Central memory CD8-positive, alpha-beta T cell (primary cell): ENCODE results near the gene SLC35G6.
A peak's percentile ranks its signal among the peaks of the same experiment; 100 is the strongest.

Experiments
- ATAC-seq: fragments of 150-1000 bp; cut with Tn5 transposase; replicated peaks from 2 replicates; pipeline ENCODE4 v1.10.0; 2022; ENCODE audit warnings: mild to moderate bottlenecking, moderate FRiP score, moderate number of reproducible peaks; ENCODE audit not compliant: poor library complexity, severe bottlenecking; ENCODE audit errors: extremely low read depth
- DNase-seq, 2 donors: peaks; one replicate each; pipeline ENCODE4 v3.0.0; 2021; ENCODE audit warnings: low spot score in 2 of 2
- H3K27ac Mint-ChIP-seq: one replicate; pipeline ENCODE4 v1.8.0; 2022; ENCODE audit warnings: low read depth, mild to moderate bottlenecking, moderate library complexity, mixed read lengths
- H3K27me3 Mint-ChIP-seq: one replicate; pipeline ENCODE4 v1.8.0; 2022; ENCODE audit warnings: mixed read lengths
- H3K36me3 Mint-ChIP-seq: one replicate; pipeline ENCODE4 v1.8.0; 2022; ENCODE audit warnings: mild to moderate bottlenecking, moderate library complexity, mixed read lengths; ENCODE audit not compliant: insufficient read depth
- H3K4me1 Mint-ChIP-seq: one replicate; pipeline ENCODE4 v1.8.0; 2022; ENCODE audit warnings: mixed read lengths
- H3K4me3 Mint-ChIP-seq: one replicate; pipeline ENCODE4 v1.8.0; 2022; ENCODE audit warnings: mild to moderate bottlenecking, moderate library complexity, mixed read lengths
- H3K9me3 Mint-ChIP-seq: one replicate; pipeline ENCODE4 v1.8.0; 2022; ENCODE audit warnings: mixed read lengths

Gene SLC35G6

DNA sequence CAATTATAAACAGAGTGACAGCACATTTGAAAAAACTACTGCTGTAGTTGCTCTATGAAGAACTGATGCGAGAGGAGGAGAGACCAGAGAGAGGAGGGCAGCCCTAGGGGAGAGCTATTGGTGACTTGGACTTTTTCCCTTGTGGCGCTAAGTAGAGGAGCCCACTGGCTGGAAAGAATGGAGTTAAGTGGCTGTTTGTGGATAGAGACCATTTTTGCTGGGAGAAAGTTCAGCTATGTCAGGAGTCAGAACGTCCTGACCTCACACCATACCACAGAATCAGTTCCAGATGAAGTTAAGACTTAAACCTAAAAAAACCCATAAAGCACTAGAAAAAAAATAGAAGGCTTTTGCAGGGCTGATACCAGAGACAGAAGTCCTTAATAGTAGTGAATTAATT lies 4.9 kb downstream of the SLC35G6 start:
- H3K4me3 Mint-ChIP-seq = peak overlapping the region; percentile 99
- H3K27ac Mint-ChIP-seq = peak overlapping the region; percentile 99
- no peak for ATAC-seq
- DNase-seq = no peak
- H3K4me1 Mint-ChIP-seq = peaks cover 86% of the 10 kb centered on the region
- H3K36me3 Mint-ChIP-seq = peaks cover 41% of the 10 kb centered on the region
- no peaks in the 10 kb centered on the region for H3K27me3 Mint-ChIP-seq
- H3K9me3 Mint-ChIP-seq = no peaks in the 10 kb centered on the region

DNA sequence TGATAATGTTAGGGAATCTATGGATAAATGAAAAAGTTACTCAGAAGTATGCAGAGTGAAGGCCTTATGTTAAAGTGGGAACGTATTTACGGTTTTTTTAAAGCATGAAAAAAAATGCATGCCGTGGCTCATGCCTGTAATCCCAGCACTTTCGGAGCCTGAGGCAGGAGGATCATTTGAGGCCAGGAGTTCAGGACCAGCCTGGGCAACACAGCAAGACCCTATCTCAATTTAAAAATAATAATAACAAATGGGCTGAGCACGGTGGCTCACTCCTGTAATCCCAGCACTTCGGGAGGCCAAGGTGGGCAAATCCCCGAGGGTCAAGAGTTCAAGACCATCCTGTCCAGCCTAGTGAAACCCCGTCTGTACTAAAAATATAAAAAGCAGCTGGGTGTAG lies 8.9 kb downstream of the SLC35G6 start:
- DNase-seq (no peak), ATAC-seq (no peak)
- Mint-ChIP-seq H3K27me3 (no peaks in the 10 kb centered on the region), H3K4me1 (peaks cover 81% of the 10 kb centered on the region), H3K36me3 (peaks cover 30% of the 10 kb centered on the region), H3K9me3 (no peaks in the 10 kb centered on the region), H3K4me3 (no peak overlapping the region), H3K27ac (peak overlapping the region; percentile 6)

DNA sequence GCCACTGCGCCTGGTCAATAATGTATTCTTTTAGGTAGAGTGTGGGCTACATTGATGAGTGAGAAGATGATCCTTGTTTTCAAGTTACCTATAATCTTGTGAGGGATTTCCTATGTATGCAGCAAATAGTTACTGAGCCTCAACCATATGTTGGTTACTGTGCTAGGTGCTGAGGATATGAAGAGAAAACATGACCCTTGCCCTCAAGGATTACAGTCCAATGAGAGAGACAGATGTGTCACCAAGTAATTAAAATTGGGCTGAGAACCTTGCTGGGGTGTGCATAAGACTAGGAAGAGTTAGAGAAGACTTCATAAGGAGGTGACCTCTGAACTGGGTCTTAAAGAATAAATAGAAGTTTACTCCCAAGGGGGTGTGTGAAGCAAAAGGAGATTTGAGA lies 10.3 kb downstream of the SLC35G6 start:
- peaks cover 39% of the 10 kb centered on the region for H3K36me3 Mint-ChIP-seq
- H3K4me1 Mint-ChIP-seq = peaks cover 69% of the 10 kb centered on the region
- H3K27ac Mint-ChIP-seq = no peak overlapping the region
- no peak for DNase-seq
- no peak for ATAC-seq
- no peak overlapping the region for H3K4me3 Mint-ChIP-seq
- no peaks in the 10 kb centered on the region for H3K9me3 Mint-ChIP-seq
- H3K27me3 Mint-ChIP-seq = no peaks in the 10 kb centered on the region

DNA sequence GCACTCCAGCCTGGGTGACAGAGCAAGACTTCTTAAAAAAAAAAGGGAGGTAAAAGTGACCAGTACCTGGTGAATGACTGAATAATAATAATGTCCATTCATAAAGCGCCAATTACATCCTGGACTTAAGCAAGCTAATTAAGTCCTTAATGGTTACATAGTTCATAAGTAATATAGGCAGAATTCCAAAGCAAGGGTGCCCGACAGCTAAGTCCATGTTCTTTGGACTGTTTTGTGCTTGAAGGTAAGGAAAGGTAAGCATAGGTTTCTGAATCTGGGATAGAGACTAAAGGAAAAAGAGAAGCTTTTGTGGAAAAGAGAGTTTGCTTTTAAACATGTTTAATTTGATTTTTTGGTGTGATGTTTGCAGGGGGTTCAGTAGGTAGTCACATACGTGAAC lies 12.7 kb downstream of the SLC35G6 start:
- Mint-ChIP-seq H3K36me3 (peaks cover 55% of the 10 kb centered on the region), H3K4me1 (peaks cover 51% of the 10 kb centered on the region), H3K27ac (no peak overlapping the region), H3K4me3 (no peak overlapping the region), H3K27me3 (no peaks in the 10 kb centered on the region), H3K9me3 (no peaks in the 10 kb centered on the region)
- ATAC-seq (no peak), DNase-seq (no peak)

DNA sequence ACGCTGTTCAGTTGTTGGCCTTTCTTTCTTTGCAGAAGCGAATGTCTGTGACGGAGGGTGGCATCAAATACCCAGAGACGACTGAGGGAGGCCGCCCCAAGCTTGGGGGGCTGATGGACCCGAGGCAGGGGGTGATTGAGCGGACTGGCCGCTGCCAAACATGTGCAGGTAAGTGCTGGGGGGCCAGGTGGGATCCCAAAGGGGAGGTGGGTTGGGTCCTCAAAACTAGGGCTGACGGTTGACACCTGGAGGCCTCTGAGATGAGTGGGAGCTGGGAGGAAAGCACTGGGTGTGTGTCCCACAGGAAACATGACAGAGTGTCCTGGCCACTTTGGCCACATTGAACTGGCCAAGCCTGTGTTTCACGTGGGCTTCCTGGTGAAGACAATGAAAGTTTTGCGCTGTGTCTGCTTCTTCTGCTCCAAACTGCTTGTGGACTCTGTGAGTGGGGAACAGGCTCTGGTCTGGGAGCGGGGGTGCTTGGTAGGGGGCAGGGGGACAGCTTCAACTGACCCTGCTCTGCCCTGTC lies 14.7 kb downstream of the SLC35G6 start:
- peaks cover 65% of the 10 kb centered on the region for H3K36me3 Mint-ChIP-seq

DNA sequence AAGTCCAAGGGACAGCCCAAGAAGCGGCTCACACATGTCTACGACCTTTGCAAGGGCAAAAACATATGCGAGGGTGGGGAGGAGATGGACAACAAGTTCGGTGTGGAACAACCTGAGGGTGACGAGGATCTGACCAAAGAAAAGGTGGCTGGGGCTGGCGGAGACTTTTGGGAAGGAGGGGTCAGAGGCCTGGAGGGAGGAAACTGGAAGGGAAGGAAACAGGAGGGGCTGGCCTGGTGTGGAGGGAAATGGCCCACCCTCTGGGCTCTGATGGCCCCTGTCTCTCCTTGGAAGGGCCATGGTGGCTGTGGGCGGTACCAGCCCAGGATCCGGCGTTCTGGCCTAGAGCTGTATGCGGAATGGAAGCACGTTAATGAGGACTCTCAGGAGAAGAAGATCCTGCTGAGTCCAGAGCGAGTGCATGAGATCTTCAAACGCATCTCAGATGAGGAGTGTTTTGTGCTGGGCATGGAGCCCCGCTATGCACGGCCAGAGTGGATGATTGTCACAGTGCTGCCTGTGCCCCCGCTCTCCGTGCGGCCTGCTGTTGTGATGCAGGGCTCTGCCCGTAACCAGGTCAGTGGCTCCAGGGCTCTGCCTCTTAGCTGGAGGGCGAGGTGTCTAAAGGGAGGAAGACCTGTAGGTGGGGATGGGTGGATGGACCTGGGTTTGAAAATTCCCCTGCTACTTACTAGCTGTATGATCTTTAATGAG lies 15.4 kb downstream of the SLC35G6 start:
- Mint-ChIP-seq H3K4me1 (peaks cover 26% of the 10 kb centered on the region), H3K36me3 (peaks cover 71% of the 10 kb centered on the region), H3K9me3 (no peaks in the 10 kb centered on the region), H3K27ac (peak overlapping the region; percentile 76), H3K4me3 (peak overlapping the region; percentile 15), H3K27me3 (no peaks in the 10 kb centered on the region)
- no peak for ATAC-seq
- DNase-seq = no peak

More for the DNA sequence above, 14.7 kb downstream of the SLC35G6 start:
- Mint-ChIP-seq H3K9me3 (no peaks in the 10 kb centered on the region), H3K4me3 (peak overlapping the region; percentile 15), H3K27ac (peak overlapping the region; percentile 76), H3K27me3 (no peaks in the 10 kb centered on the region), H3K4me1 (peaks cover 31% of the 10 kb centered on the region)
- ATAC-seq = no peak
- DNase-seq = no peak

DNA sequence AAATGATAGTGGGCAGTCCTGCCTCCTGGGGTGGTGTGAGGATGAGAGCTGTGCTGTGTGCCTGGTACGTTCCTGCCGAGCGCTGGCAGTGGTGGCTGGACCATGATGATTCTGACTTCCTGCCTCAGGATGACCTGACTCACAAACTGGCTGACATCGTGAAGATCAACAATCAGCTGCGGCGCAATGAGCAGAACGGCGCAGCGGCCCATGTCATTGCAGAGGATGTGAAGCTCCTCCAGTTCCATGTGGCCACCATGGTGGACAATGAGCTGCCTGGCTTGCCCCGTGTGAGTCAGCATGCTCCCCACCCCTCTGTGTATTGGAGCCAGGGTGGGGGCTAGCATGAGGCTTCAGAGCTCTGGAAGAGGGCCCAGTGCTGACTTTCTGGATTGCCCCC lies 16.0 kb downstream of the SLC35G6 start:
- Mint-ChIP-seq H3K27ac (peak overlapping the region; percentile 76), H3K27me3 (no peaks in the 10 kb centered on the region), H3K36me3 (peaks cover 72% of the 10 kb centered on the region), H3K4me1 (peaks cover 22% of the 10 kb centered on the region), H3K4me3 (no peak overlapping the region), H3K9me3 (no peaks in the 10 kb centered on the region)
- DNase-seq (no peak), ATAC-seq (no peak)

DNA sequence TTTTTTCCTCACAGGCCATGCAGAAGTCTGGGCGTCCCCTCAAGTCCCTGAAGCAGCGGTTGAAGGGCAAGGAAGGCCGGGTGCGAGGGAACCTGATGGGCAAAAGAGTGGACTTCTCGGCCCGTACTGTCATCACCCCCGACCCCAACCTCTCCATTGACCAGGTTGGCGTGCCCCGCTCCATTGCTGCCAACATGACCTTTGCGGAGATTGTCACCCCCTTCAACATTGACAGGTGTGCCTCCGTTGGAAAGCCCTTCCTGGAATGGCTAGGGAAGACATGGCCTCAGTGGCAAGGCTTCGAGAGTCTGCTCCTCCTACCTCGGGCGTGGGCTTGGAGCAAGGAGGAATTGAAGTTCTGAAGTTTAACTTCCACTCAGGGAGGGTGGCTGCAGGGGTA lies 16.4 kb downstream of the SLC35G6 start:
- no peak overlapping the region for H3K4me3 Mint-ChIP-seq
- peaks cover 21% of the 10 kb centered on the region for H3K4me1 Mint-ChIP-seq
- no peaks in the 10 kb centered on the region for H3K27me3 Mint-ChIP-seq
- no peak overlapping the region for H3K27ac Mint-ChIP-seq
- DNase-seq = no peak
- no peak for ATAC-seq
- H3K36me3 Mint-ChIP-seq = peaks cover 77% of the 10 kb centered on the region
- H3K9me3 Mint-ChIP-seq = no peaks in the 10 kb centered on the region

DNA sequence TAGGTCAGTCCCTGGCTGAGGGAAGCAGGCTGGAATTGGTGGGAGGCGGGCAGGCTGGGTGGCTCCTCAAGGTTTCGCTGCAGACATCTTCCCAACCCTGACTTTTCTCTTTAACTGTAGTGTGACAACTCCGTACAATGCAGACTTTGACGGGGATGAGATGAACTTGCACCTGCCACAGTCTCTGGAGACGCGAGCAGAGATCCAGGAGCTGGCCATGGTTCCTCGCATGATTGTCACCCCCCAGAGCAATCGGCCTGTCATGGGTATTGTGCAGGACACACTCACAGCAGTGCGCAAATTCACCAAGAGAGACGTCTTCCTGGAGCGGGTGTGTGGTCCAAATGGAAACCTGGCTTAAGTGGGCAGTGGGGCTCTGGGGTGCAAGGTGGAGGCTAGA lies 17.9 kb downstream of the SLC35G6 start:
- DNase-seq = no peak
- Mint-ChIP-seq H3K9me3 (no peaks in the 10 kb centered on the region), H3K27ac (no peak overlapping the region), H3K4me3 (no peak overlapping the region), H3K36me3 (peaks cover 88% of the 10 kb centered on the region), H3K27me3 (no peaks in the 10 kb centered on the region), H3K4me1 (peaks cover 11% of the 10 kb centered on the region)
- ATAC-seq = no peak

DNA sequence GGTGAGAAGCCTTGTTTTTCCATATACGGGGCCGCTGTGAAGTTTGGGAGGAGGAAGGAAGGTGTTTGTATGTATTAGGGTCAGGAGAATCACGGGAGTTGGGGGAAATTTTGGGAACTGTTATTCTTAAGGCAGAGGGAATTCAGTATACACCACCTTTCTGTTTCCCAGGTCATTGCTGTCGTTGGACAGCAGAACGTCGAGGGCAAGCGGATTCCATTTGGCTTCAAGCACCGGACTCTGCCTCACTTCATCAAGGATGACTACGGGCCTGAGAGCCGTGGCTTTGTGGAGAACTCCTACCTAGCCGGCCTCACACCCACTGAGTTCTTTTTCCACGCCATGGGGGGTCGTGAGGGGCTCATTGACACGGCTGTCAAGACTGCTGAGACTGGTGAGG lies 20.5 kb downstream of the SLC35G6 start:
- H3K9me3 Mint-ChIP-seq = no peaks in the 10 kb centered on the region

DNA sequence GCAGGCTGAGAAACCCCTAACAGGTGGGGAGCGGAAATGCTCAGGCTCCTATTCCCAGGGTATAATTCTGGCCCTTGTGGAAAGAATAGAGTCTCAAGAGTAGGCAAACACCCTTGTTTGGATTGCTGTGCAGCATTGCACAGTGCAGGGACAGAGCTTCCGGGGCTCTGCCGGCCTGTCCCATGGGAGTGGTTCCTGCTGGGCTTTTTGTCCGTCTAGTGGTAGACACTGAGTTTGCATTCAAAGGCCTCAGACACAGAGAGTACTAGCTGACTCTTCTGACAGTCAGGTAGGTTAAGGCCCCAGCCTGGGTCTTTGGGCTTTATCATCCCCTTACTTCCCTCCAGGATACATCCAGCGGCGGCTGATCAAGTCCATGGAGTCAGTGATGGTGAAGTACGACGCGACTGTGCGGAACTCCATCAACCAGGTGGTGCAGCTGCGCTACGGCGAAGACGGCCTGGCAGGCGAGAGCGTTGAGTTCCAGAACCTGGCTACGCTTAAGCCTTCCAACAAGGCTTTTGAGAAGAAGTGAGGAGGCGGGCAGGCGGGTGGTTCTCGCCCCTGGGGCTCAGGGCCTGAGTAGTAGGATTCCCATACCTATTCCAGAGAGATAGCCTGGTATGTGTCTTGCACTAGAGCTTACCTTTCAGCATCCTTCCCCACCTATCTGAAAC lies 21.1 kb downstream of the SLC35G6 start:
- ATAC-seq (no peak), DNase-seq (no peak)
- peaks cover 92% of the 10 kb centered on the region for H3K36me3 Mint-ChIP-seq
- H3K27ac Mint-ChIP-seq = peak overlapping the region; percentile 85
- peaks cover 7% of the 10 kb centered on the region for H3K4me1 Mint-ChIP-seq
- H3K9me3 Mint-ChIP-seq = no peaks in the 10 kb centered on the region
- H3K4me3 Mint-ChIP-seq = no peak overlapping the region
- no peaks in the 10 kb centered on the region for H3K27me3 Mint-ChIP-seq

More for the DNA sequence above, 20.5 kb downstream of the SLC35G6 start:
- no peak for DNase-seq
- ATAC-seq = no peak
- Mint-ChIP-seq H3K36me3 (peaks cover 94% of the 10 kb centered on the region), H3K27ac (no peak overlapping the region), H3K27me3 (no peaks in the 10 kb centered on the region), H3K4me3 (no peak overlapping the region), H3K4me1 (peaks cover 7% of the 10 kb centered on the region)

DNA sequence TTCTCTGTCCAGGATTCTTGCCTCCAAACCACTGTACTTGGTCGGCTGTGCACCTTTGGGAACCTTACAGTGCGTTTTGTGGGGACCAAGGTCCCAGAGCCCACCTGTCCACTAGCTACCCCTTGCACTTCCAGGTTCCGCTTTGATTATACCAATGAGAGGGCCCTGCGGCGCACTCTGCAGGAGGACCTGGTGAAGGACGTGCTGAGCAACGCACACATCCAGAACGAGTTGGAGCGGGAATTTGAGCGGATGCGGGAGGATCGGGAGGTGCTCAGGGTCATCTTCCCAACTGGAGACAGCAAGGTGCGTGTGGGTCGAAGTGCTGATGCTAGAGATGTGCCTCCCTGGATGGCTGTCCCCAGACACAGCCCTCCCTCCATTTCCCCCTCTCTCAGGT lies 21.7 kb downstream of the SLC35G6 start:
- Mint-ChIP-seq H3K4me1 (peaks cover 7% of the 10 kb centered on the region), H3K36me3 (peaks cover 91% of the 10 kb centered on the region), H3K27ac (peak overlapping the region; percentile 85), H3K4me3 (no peak overlapping the region), H3K9me3 (no peaks in the 10 kb centered on the region), H3K27me3 (no peaks in the 10 kb centered on the region)
- no peak for ATAC-seq
- DNase-seq = no peak

DNA sequence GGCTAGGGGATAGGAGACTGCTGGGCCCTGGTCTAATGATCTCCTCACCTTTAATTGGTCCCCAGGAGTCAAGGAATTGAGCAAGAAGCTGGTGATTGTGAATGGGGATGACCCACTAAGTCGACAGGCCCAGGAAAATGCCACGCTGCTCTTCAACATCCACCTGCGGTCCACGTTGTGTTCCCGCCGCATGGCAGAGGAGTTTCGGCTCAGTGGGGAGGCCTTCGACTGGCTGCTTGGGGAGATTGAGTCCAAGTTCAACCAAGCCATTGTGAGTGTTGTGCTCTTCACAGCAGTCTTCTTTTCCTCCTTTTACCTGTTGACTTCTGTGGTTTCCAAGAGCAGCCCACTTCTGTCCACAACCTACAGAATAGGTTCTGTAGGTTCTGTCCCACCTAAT lies 22.3 kb downstream of the SLC35G6 start:
- Mint-ChIP-seq H3K36me3 (peaks cover 92% of the 10 kb centered on the region), H3K9me3 (no peaks in the 10 kb centered on the region), H3K4me1 (peaks cover 7% of the 10 kb centered on the region), H3K4me3 (no peak overlapping the region), H3K27ac (peak overlapping the region; percentile 85), H3K27me3 (no peaks in the 10 kb centered on the region)
- ATAC-seq = no peak
- DNase-seq = no peak
